GDM1 (cell line): ENCODE results near the gene FMNL3.
A peak's percentile ranks its signal among the peaks of the same experiment; 100 is the strongest.
"Not testable (repeated sequence)": the region's sequence is repeated elsewhere in the genome, so short reads cannot be mapped to it uniquely, and the experiment has no call there.

ENCODE experiments used
- DNase-seq: peaks from one replicate; lab custom pipeline; 2025; lab: John Stamatoyannopoulos, UW

FMNL3 gene

DNA sequence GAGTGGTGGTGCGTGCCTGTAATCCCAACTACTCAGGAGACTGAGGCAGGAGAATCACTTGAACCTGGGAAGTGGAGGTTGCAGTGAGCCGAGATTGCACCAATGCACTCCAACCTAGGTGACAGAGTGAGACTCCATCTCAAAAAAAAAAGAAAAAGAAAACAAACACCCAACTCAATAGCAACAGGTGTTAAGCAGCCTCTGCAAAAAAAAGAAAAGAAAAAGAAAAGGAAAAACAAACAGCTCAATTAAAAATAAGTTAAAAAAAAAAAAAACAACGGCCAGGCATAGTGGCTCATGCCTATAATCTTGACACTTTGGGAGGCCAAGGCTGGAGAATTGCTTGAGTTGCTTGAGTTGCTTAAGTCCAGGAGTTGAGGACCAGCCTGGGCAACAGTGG, 10.6 kb upstream of the FMNL3 start:
- DNase-seq = not testable (repeated sequence)

DNA sequence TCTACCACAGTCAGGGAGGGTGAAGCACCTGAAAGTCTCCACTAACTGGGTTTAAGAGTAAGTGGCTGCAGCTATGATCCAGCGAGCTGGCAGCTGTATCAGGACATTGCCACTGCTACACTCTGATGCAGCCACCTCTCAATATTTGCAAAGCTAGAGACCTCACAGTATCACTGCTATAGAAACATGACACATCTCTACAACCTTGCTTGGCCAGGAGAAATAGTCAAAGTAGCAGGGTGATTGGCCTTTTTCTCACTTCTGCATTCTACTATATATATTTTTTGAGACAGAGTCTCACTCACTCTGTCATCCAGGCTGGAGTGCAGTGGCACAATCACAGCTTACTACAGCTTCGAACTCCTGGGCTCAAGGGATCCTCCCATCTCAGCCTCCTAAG, 9.3 kb upstream of the FMNL3 start:
- no peak for DNase-seq

DNA sequence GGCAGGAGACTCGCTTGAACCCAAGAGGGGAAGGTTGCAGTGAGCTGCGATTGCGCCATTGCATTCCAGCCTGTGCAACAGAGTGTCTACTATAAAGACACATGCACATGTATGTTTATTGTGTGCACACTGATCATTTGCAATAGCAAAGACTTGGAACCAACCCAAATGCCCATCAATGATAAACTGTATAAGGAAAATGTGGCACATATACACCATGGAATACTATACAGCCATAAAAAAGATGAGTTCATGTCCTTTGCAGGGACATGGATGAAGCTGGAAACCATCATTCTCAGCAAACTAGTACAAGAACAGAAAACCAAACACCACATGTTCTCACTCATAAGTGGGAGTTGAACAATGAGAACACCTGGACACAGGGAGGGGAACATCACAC, 6.7 kb upstream of the FMNL3 start:
- not testable (repeated sequence) for DNase-seq

DNA sequence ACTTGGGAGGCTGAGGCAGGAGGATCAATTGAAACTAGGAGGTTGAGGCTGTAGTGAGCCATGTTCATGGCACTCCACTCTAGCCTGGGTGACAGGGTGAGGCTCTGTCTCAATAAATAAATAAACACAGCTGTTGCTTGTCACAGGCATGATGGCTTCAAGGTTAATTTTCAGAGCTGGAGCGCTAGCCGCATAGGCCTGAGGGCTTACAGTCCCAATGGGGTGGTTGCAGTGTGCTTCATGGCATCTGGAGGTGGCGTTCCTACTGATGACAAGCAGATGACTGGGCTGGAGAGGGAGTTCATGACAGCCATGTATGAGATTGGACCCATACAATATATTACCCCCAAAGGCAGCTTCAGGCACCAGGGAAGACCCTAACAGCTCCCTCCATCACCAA, 1.6 kb upstream of the FMNL3 start:
- DNase-seq = no peak

DNA sequence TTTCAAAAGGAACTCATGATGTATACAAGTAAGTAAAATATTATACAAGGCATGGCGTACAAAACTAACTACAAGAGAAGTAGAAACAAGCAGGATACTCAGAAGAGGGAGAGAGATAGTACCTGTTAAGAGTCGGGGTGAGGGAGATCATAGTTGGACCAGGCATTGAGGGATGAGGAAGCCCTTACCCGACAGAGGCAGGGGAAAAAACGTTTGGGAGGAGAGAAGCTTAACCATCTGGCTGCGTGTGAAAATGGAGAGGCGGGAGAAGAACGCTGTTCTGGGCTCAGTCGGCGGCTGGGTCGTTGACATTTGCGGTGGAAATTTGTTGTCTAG, 575 bp upstream of the FMNL3 start:
- no peak for DNase-seq

DNA sequence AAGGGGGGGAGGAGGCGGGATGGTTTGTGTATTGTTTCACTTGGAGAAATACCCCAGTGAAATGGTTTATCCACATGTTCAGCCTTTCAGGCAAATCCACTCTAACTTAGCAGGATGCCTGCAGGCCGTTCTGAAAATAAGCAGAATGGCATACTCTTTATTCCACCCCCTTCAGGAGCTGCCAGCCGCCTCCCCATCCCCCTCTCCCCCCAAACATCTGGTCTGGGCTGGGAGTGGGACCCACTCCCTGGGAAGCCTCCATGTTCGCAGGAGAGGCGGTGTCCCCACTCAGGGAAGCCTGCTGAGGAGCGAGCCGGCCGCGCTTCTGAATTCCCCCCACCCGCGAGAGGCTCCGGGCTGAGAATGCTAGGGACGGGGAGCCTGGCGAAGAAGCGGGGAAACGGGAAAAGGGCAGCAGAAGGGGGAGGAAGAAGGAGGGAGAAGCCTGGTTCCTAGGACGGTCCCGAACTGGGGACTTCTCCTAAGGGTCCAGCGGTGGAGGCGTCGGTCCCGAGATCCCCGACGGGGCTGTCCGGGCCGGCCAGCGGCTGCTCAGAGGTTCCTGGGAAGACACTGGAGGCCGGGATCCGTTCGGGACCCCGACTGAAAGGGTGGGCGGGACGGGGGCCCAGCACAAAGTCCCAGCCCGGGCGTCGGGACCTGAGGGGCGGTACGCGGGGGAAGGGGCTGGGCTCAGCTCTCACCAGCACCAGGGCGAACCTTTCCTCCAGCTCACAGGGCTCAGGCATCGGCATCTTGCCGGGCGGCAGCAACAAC, 666 bp downstream of the FMNL3 start:
- DNase-seq = no peak

DNA sequence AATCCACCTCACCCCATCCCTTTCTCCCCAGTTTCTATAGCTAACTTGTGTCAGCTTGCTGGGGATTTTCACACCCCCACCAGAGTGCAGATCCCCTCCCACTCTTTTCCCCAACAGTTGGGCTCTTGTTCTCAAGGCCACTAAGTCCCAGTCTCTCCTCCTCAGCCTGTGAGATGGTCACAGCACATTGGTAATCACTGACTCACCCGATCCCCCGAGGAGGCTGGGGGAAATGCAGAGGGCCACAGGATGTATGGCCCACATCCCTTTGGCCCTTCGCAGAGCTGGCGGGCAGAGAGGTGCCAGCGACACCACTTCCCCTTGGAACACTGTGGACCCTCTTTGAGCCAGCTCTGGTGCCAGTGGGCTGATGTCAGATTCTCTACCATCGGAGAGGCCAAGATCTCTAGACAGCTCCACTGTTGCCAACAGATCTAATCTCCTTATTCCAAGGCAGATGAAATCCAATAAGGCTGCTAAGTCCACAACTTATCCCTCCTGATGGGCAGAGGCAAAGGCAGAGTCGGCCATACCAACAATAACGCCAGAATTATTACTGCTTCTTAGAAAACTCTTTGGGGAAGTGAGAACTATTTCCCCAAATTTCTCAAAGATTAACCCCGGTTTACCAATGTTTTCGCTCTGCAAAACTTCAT, 1.6 kb downstream of the FMNL3 start:
- DNase-seq = peak; percentile 16

DNA sequence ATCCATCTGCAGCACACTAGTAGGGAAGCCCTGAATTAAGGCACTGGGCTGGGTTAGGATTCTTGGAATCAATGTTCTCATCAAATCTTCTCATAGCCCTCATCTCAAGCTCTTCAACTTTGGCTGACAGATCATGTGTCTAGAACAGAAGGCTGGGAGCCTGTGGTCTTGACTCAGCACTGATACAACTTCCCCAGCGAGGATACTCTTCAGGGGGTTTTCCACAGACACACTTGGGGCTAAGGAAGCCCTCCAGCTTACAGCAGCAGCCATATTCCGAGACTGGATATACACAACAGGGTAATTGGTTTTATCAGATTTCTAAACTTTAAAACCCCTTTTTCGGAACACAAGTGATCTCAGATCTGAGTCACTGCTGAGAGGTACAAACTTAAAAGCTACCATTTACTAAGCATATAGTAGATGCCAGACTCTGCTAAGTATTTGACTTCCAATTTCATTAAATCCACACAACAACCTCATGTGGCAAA, 3.5 kb downstream of the FMNL3 start:
- no peak for DNase-seq

DNA sequence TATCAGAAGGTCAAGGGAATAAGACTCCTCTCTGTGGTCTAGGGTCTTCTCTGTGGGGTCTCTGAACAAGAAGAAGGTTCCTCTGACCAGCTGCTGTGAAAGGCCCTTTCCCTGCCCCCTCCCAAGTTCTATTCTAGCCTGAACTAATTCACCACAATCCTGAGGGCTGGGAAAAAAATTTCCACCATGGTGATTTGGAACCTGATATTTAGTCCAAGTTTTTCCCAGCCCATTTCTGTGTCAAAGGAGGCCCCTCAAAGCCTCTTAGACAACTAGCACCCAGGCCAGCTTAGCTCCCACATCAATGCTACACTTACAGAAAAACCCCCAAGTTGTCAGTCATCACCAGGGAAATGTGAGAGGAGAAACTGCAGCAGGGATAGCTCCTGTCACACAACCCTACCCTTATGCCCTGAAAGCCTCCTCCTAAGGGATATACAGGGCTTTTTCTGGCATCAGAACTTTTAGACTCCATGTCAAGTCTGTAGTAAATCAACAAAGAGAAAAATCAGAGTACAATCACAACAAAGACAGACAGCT, 4.5 kb downstream of the FMNL3 start:
- no peak for DNase-seq

DNA sequence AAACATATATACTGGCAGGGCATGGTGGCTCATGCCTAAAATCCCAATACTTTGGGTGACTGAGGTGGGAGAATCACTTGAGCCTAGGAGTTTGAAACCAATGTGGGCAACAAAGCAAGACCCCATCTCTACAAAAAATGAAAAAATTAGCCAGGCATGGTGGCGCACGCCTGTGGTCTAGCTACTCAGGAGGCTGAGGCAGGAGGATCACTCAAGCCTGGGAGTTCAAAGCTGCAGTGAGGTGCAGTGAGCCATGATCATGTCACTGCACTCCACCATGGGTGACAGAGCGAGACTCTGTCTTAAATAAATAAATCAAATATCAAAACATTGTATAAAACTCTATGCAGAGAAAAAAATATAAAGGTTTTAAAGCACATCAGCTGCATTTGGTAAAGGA, 5.2 kb downstream of the FMNL3 start:
- no peak for DNase-seq

DNA sequence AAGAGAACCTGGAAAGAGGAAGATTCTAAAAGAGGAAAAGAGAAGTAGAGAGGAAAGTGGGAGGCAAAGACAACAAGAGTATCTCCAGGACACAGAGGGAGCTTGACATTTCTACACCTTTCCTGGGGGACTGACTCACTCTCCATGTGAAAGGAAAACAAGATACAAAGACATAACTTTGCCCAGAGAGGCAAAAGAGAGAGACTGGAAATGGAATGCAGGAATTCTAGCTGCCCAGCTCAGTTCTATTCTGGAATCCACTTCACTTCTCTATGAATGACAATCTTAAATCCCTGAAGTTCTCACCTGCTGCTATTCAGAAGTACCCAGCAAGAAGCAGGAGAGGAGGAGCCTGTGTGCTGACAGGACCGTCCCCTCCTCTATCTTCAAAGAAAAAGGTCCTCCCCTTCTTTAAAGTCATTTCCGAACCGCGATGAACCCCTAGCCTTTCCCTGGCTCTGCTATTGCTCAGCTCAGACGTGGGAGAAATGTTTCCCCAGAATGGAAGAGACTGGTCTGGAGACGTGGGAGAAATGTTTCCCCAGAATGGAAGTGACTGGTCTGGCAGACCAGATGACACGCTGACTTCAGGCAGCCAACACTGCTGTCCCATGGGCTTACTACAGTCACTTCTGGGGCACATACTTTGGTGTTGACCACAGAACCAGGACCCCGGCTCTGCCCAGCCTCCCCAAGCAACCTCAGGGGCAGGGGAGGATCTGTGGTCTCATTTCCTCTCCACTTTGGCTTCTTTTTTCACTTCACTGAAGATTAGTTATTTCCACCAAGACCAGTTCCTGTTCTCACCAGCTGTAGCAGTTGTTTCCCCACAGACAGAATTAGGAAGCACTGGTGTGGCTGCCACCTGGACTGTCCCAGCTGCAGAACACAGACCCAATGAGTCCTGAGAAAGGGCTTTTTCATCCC, 8.3 kb downstream of the FMNL3 start:
- DNase-seq = peak; percentile 74

DNA sequence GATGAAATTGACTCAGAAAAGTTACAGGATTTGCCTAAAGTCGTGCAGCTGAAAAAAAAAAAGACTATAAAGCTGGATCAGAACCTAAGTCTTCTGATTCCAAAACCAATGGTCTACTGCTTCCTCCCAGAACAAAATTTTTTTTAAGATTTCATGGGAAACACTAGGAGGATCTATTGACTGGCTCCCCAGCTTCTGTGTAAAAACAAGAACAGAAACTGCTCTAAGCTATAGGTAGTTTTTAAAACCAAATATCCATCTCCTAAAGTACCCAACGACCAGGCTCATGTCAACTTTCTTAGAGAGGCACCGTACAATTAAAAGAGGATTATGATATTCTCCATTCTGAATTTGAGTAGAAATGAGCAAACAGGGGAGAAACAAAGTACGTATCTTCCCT, 9.4 kb downstream of the FMNL3 start:
- no peak for DNase-seq

DNA sequence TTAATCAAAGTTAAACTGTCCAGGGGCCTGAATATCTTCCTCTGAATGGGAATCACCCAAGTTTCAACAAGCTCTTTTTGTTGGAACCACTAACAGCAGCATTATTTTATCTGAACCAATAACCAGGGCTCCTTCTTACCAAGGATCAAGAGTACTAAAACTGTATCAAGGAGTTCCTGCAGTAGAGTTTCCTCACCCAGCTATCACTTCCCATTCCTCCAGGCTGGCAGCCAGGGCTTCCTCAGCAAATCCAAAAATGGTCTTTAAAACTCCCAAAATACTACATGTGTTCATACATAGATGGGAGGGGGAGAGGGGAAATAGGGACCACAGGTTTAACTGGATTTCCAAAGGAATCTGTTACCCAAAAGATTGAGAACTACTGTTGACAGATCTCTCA, 10.5 kb downstream of the FMNL3 start:
- no peak for DNase-seq

DNA sequence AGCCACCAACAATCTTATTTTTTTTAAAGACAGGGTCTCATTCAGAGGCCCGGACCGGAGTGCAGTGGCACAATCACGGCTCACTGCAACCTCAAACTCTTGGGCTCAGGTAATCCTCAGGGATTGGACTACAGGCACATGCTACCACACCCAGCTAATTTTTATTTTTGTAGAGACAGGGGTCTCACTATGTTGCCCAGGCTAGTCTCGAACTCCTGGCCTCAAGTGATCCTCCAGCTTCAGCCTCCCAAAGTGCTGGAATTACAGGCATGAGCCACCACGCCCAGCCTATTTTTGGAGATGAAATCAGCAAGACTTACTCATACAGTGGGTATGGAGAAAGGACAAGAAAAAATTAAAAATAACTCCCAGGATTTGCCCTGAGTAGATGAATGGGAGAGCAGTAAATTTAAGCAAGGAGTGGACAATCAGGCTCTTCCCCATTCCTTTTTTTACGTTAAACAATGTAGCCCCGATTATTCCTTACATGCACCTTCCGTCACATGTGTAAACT, 13.2 kb downstream of the FMNL3 start:
- DNase-seq = no peak

DNA sequence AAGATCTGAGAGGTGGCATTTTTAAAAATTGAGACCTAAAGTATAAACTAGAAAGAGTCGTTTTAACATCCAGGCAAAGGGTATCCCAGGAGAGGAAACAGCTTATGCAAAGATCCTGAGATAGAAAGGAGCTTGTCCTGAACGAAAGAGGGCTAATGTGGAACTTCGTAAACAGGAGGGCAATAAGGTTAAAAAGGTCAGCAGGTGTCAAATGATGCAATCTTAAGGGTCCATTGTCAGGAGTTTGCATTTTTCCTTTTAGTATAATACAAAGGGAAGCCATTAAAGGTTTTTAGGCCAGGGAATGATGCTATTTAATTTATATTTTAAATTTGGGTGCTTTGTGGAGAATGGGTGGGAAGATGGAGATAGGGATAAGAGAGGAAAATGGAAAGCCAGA, 14.4 kb downstream of the FMNL3 start:
- DNase-seq = no peak

DNA sequence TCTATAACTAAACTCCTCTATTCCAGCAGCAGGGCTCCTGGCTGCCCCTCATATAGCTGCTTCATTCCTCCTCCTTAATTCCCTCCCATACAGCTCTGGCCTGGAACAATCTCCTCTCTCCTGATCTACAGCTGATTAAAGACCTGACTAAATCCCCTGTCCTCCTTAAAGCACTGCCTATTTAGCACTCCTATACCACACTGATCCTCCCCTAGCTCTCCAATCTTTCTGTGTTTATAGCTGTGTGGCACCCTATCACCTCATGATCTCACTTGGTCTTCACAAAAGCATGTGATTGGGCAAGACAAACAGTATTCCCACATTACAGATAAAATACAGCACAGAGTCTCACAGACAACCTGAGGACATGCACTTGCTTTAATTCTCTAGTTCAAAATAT, 17.4 kb downstream of the FMNL3 start:
- DNase-seq = no peak

DNA sequence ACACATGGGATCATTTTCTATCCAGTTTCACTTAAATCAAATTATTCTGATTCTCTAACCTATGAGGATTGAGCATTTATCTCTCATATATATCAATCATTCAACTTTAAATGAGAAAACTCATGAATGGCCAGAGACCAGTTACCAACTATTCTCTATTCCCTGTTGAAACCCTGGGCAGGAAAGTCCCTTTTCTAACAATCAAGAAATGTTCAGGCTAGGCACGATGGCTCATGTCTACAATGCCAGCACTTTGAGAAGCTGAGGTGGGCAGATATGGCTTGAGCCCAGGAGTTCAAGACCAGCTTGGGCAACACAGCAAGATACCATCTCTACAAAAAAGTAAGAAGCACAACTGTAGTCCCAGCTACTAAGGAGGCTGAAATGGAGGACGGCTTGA, 18.0 kb downstream of the FMNL3 start:
- no peak for DNase-seq

DNA sequence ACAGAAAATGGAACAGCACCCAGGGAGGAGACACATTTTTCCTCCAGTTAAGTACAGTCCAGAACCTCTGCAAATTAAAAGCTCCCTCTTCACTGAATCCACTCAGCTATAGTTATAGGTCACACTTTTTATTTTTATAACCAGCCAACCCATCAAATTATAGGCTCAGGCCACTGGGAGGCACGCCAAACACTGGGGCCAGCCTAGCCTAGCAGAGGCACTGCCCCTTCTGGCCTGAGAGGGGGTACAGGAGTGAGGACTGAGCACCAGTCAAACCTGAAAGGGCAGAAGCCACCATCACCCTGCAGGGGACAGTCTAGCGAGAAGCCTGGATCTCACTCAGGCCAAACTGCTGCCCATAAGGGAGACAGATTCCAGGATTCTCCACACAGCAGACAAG, 19.3 kb downstream of the FMNL3 start:
- no peak for DNase-seq

DNA sequence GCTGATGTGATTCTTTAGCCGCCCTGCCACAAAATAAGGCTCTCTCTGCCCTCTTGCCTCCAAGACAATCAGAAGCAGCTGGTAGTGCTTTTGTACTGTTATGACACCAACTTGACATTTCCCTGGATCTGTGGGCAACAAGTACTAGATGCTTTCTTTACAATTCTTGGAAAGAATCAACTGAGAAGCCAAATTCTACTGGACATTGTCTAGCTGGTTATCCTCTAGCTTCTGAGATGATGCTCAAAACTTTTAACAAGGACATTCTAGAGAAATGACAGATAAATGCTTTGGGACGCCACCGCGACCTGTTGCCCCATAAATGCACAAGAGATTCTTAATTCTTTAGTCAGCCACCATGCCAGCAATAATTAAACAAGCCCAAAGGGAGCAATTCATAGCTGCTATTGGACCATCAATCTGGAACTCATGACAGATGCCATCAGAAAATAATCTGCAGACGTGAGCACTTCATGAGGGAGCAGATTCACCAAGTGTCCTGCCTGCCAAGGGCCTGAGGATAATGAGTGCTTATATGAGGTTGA, 22.8 kb downstream of the FMNL3 start:
- DNase-seq = no peak

DNA sequence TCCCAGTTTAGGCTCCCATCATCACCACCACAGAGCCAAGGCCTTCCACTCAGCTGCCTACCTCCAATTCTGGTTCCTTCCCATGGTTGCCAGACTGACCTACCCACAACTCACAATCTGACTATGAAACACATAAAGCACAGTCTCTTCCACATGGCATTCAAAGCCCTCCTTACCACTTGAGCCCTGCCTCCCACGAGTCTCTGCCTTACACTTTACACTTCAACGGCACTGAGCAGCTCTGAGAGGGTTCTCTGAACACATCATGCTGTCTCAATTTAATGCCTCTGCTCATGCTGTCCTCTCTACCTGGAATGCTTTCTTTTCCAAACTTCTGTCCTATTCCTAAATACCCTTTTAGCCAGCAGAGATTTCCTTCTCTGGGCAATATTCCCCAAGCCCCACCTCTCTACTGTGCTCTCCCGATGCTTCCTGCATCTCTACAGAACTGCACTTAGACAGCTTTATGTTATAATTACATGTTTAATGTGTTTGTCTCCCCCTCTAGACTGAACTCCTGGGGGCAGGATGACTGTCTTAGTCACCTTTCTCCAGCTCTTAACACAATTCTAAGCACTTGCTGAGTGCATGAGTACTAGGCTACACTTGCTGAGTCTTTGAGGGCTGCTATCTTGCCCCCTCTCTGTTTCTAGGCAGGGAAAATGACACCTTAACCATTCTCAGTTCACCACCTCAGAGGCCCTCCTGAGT, 23.5 kb downstream of the FMNL3 start:
- DNase-seq = no peak

DNA sequence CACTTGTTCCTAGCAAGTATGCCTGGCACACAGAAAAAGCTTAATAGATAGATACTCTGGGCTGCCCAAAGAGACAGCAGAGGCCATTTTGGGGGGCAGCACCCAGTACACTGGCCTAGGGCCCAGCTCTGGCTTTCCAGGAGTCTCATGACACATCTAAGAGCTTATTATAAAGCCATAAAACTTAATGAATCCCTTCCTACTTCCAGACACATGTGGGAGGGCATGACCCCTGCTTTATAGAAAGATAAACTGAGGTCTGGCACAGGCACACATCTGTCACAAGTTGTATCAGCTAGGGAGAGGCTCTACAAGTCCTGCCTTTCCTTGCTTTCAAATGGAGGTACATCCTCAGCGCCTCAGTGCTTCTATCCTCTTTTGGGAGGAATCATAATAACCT, 27.1 kb downstream of the FMNL3 start:
- no peak for DNase-seq
